Measurements from ENCODE around the gene XPNPEP3. TPM values are rescaled to one million over a fixed set of nuclear protein-coding genes. Genes with fewer than 3 reads are reported as not detected.

XPNPEP3 gene
- total and polyA plus RNA-seq, 2 donors (not counting 3 experiments of a cell fraction or from before 2014, with no cell fraction given) = 12.3 to 21.2 TPM

GRCh38 chr22:40826984-40827741 lies 29.8 kb upstream of the XPNPEP3 start:
- DNase-seq (ENCODE audit: low read depth, low spot score) (no peak), FAIRE-seq (no peak)
- no peak overlapping the region for H3K4me2 ChIP-seq (ENCODE audit: insufficient read depth, low read length)
- POLR2A ChIA-PET = interaction anchor here (0.6 kb wide), 1 partner anchor 385 kb away, joined by 5 read pairs; no protein-coding TSS in a partner anchor
- H2AFZ ChIP-seq (ENCODE audit: low read depth, low read length) = no peak overlapping the region
- H3K27ac ChIP-seq (ENCODE audit: insufficient read depth, low read depth, low read length) = no peak overlapping the region
- no peaks in the 10 kb centered on the region for H3K79me2 ChIP-seq (ENCODE audit: control insufficient read depth, insufficient read depth, low read length)
- BruUV-seq (replicated peaks) = no TSS peak
- intact Hi-C loops (cut with micrococcal nuclease) = no loop called here
- H3K9me1 ChIP-seq (replicated peaks; ENCODE audit: control insufficient read depth, extremely low read depth, insufficient read depth, low read length) = no peaks in the 10 kb centered on the region
- CTCF ChIA-PET = interaction anchor here (2.8 kb wide), 1 partner anchor 144 kb away, joined by 8 read pairs; no protein-coding TSS in a partner anchor
- H3K4me1 ChIP-seq (ENCODE audit: control insufficient read depth, extremely low read depth, insufficient read depth, low read length) = no peaks in the 10 kb centered on the region
- H3K9me3 ChIP-seq (replicated peaks; ENCODE audit: control insufficient read depth, insufficient read depth, low read length) = no peaks in the 10 kb centered on the region
- no peaks in the 10 kb centered on the region for H3K27me3 ChIP-seq (ENCODE audit: control insufficient read depth in 2 of 2, insufficient read depth in 2 of 2, low read length in 2 of 2)
- dilution Hi-C loops (cut with MboI; ENCODE audit: extremely low pct_ligation_motif_present, low sequenced_read_pairs) = no loop called here
- TF ChIP-seq GATA2 (IDR thresholded peaks at IDR 0.05; ENCODE audit: insufficient read depth, insufficient read length, low read depth, low read length) (no peak), CTCF (IDR thresholded peaks at IDR 0.05; ENCODE audit: extremely low read depth in 1 of 2, insufficient read depth in 1 of 2, low read depth in 1 of 2, low read length in 2 of 2) (no peak), POLR2AphosphoS5 (IDR thresholded peaks at IDR 0.05; ENCODE audit: insufficient read depth, low read depth, low read length) (no peak), EZH2 (IDR thresholded peaks at IDR 0.05; ENCODE audit: borderline replicate concordance, low read depth, low read length, severe bottlenecking) (no peak), MAX (IDR thresholded peaks at IDR 0.05; ENCODE audit: insufficient read depth, insufficient read length) (no peak), JUN (IDR thresholded peaks at IDR 0.05; ENCODE audit: borderline replicate concordance, insufficient read depth, insufficient read length, low read depth) (no peak), POLR2A (IDR thresholded peaks at IDR 0.05; ENCODE audit: low read depth, low read length) (no peak), MYC (IDR thresholded peaks at IDR 0.05; ENCODE audit: low read depth, low read length) (no peak), FOS (IDR thresholded peaks at IDR 0.05; ENCODE audit: borderline replicate concordance, insufficient read depth, low read length) (no peak)
- no peaks in the 10 kb centered on the region for H4K20me1 ChIP-seq (replicated peaks; ENCODE audit: control insufficient read depth, extremely low read depth, insufficient read depth, low read length)
- no peak overlapping the region for H3K4me3 ChIP-seq (replicated peaks in 1 of 3; ENCODE audit: insufficient read depth in 1 of 3, low read depth in 1 of 3, low read length in 3 of 3)
- no peak overlapping the region for H3K9ac ChIP-seq (replicated peaks; ENCODE audit: extremely low read depth, insufficient read depth, low read length)
- peaks cover 5 to 14% of the 10 kb centered on the region in 2 experiments for H3K36me3 ChIP-seq (ENCODE audit: control insufficient read depth in 2 of 2, extremely low read depth in 1 of 2, insufficient read depth in 2 of 2, low read length in 2 of 2)
